Stimulated activated CD4-positive, alpha-beta T cell treated with anti-CD3 and anti-CD28 coated beads, TNF-alpha, amount 100 ng/mL, for 1 hour (primary cell): ENCODE measurements around the gene DNAJC7.

Experiments
- DNase-seq, 3 donors: peaks; one replicate each; pipeline ENCODE4 v3.0.0-alpha.2; 2020; ENCODE audit warnings: low read depth in 3 of 3, low spot score in 1 of 3

DNAJC7 gene

DNA sequence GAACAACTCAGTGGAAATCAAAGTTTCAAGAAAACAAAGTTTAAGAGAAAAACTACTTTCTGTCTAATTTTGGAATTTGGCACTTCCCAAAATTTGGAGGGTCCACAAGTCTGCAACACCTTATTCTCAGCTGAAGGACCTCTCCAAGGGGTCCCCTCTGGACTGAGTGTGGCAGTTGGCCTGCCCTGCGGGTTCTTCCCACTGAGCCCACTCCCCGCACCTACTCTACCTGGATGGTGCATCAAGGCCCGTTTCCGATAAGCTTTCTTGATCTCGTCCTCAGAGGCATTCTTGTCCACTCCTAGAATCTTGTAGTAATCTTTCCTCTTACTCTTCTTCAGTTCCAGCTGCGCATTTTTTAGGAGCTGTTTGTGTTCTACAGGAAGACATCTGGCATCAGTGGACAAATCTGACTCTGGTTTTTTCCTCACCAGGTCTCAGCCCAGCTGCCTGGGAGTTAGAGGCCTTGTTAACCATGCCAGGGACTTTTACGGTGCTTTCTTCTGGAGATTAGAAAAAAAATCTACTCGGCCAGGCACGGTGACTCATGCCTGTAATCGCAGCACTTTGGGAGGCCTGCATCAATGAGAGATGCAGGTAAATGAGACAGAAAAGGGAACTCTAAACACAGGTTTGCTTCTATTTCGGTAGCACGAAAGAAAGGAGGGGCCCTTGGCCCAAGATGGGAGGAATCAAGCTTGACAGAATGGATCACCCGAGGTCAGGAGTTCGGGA, 35.0 kb downstream of the DNAJC7 start:
- DNase-seq = no peak

DNA sequence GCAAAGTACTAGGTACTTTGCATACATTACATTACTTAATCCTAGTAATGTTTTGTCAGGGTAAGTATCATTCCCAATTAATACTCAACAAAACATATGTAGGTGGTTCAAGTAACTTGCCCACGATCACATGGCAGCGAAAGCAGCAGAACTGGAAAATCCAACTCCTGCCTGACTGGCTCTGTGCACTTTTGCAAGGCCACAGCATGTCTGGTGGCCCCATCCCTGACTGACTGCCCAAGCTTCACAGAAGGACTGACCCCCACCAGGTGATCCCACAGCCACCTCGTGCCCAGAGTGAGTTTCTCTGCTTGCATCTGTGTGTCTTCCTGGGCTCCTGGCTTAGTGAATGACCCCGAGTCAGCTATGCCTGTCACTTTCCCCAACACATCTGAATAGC, 39.2 kb downstream of the DNAJC7 start:
- no peak for DNase-seq

DNA sequence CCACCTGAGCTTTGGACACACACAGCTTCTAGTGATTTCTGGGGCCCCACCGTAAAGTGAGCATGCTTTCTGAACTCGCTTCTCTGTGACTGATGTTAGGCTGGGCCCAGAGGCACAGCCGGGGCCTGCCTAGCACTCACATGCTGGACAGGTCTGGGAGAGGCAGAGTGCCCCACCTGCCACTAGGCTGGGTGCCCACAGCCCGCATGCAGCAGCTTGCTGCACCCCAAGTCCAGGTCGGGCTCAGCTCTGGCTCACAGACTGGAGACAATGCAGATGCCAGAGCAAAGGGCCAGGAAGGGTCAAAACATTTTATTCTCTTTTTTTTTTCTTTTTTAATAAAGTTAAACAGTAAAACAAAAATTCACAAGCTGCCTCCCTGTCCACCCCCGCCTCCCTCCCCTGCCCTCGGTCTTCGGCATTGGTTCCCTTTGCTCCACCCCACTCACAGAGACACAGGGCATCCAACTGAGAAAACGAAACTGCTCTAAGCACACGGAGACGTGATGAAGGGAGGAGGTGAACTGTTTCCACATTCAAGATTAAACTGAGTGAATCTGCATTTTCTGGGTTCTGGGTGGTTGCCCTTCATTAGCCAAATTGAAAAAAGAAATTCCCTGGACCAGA, 41.0 kb downstream of the DNAJC7 start:
- DNase-seq = no peak

DNA sequence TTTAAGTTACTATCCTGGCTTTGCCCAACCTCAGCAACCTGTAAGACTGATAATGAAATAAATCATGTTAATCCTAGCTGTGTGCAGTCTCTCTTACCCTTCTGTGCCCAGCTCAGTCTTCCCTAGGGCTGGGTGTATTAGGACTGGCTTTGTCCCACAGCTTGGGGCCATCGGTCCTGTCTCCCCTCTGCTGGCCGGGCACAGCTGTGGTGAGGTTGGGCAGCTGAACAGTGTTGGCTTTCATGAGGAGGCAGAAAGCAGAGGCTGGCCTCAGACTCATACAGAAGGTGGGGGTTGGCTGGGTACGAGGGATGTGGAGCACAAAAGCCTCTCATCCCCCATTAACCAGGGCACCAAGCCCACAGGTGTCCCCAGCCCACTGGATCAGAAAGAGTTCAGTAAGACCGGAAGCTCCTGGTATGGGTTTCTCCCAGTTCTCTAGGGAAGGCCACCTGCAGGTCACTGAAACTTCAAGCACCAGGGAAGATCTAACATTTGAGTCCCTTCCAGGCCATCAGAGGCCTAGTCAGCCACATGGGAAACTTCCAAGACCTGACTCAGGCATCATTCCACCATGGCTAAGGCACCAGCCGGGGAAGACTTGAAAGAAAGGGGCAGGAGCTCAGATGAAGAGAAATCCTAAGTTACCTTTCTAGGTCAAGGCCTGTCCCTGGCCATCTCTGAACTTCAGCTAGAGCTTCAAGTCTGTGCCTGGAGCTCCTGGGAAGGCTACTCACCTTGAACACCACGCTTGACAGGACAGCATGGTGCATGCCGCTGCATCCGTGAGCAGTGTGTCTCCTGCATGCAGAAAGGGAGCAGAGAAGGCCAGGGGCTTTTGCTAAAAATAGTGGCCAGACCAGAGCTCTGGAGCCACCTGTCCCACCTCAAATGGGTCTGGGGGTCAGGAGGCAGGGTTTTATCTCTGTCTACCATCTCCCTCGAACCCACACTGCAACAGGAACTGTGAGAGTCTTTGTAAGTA, 41.8 kb downstream of the DNAJC7 start:
- no peak for DNase-seq

DNA sequence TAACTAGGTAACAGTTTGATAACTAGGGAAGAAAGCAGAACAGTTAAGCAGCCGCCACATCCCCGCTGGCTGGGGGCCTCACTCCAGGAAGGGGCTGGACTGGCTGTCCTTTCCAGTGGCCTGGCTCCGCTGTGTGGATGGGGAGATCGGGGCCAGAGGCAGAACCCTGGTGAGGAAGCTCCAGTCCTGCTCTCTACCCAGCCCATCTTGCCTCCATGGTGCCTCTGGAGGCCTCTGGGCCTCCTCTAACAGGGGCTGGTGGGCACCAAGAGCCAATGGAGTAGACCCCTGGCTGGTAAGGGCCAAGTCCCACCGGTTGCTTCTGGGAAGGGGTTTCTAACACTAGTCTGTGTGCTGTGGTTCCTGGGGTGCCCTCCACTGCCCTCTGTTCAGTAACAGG, 42.6 kb downstream of the DNAJC7 start:
- no peak for DNase-seq

DNA sequence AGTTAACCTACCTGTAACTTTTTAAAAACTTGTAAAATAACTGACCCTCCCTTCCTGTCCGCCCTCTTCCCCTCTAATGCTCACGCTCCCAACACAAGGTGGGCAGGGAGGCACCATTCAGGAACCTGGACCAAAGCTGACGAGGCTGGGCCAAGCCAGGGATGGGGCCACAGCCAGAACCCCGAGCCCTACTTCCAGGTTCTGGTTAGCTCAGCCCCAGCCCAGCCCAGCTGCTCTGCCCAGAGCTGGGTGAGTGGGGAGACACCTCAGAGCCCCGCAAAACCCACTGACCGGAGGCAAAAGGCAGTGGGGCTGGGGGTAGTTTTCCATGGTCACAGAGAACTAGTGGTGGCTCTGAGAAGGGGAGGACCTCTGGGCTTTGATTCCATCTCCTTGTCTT, 43.2 kb downstream of the DNAJC7 start:
- no peak for DNase-seq

DNA sequence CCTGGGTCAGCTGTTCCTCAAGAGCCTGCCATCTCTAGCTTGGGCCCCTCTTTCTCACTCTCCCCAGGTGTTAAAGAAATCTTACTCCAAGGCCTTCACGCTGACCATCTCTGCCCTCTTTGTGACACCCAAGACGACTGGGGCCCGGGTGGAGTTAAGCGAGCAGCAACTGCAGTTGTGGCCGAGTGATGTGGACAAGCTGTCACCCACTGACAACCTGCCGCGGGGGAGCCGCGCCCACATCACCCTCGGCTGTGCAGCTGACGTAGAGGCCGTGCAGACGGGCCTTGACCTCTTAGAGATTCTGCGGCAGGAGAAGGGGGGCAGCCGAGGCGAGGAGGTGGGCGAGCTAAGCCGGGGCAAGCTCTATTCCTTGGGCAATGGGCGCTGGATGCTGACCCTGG, 43.8 kb downstream of the DNAJC7 start:
- no peak for DNase-seq

DNA sequence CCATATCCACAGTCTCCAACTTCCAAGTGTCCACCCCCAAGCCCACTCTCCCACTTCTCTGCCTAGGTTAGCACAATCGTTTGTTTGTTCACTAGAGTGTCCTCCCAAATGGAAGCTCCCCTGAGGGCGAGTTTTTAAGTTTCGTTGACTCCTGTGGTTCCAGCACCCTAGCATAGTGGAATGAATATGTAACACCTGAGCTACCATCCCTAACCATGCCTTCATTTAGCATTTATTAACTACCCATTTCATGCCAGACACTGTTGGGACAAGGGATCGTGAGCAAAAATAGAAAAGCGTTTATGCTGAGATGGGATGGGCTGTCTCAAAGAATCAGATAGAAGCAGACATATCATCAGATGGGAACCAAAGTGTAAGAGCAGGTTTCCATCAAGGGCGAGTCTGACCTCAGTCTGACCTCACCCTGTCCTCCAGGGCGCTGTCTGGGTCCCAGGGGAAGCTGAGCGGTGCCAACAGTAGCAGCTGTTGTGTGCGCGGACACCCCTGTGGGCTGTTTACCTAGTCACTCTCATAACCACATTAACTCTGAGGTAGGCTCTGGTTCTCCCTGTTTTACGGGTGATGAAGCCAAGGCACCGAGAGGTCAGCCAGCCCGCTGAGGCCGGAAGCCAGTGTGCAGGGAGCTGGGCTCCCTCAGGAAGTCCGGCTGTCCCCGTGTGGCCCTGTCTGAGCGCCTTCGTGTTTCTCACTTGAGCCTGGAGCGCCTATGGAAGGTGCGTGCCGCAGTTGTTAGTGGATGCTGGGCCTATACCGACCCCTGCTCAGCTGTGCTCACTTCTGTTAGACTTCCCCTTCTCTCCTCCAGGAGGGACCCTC, 44.5 kb downstream of the DNAJC7 start:
- DNase-seq = no peak

DNA sequence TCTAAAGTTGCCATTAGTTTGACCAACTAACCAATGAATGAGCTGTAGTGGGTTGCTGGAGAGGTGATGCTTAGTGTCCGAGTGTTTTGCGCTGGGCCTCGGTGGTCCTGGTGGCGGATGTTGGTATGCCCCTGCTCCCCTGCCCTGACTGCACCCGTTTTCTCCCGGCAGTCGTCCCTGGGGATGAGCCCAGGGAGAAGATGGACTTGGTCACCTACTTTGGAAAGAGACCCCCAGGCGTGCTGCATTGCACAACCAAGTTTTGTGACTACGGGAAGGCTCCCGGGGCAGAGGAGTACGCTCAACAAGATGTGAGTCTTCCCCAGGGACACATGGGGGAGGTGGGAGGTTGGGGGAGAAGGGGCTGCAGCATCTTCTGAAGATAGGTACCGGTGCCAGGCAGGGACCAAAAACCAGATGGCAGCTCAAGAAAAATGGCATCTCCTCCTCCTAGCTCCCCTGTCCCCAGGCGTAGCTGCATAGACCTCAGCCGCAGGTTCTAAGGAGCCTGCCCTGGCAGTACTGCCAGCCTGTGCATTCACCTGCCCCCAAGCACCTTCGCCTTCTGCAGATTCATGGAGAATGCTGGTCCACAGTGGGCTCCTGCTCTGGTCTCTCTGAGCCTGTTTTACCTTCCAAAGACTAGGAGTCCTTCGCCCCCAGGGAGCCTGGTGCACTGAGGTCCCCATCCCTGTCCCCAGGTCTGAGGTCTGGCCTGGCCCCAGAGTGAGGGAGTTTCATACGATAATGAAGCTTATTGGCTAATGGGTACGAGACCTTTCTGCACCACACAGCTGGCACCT, 45.3 kb downstream of the DNAJC7 start:
- DNase-seq = no peak

DNA sequence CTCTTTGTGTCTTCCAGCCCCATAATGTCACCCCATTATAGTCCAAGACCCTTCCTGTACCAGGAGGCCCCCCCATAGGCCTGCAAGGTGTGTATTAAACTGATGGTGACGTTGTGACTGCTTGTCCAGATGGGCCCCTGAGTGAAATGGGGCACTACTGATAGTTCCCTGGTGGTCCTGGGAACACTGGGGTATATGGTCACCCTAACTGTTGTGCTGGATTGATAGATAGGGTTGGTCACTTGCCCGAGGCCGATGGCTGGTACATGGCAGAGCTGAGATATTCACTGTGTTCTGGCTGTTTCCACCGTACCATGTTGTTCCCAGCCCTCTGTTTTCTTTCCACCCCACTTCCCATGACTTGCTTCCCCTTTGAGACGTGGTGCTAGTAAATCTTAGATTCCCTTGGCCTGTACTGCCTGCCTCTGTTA, 46.3 kb downstream of the DNAJC7 start:
- DNase-seq = no peak

DNA sequence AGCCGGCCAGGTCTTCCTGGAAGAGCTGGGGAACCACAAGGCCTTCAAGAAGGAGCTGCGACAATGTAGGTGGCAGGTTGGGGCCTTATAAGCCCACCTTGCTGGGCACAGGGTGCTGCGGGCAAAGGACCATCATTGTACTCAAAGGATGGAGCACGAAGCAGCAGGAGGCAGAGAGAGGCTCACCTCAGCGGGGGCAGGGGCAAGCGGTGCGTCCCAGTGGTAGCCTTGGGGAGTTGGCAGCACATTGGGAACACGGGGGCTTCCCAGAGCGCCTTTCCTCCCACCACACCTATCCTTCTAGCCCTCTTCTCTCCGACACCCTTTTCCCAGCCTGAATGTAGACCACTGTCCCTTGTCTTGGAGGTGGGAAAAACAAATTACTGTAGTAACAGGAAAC, 48.6 kb downstream of the DNAJC7 start:
- DNase-seq = no peak

DNA sequence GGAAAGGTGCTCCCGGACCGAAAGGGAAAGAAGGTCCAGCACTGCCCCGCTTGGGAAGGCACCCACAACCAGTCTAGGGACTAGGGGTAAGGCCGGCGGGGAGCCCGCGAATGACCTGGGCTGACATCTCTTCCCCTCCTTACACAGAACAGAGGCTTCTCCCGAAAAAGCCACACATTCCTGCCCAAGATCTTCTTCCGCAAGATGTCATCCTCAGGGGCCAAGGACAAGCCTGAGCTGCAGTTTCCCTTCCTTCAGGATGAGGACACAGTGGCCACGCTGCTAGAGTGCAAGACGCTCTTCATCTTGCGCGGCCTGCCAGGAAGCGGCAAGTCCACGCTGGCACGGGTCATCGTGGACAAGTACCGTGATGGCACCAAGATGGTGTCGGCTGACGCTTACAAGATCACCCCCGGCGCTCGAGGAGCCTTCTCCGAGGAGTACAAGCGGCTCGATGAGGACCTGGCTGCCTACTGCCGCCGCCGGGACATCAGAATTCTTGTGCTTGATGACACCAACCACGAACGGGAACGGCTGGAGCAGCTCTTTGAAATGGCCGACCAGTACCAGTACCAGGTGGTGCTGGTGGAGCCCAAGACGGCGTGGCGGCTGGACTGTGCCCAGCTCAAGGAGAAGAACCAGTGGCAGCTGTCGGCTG, 49.2 kb downstream of the DNAJC7 start:
- DNase-seq = no peak

DNA sequence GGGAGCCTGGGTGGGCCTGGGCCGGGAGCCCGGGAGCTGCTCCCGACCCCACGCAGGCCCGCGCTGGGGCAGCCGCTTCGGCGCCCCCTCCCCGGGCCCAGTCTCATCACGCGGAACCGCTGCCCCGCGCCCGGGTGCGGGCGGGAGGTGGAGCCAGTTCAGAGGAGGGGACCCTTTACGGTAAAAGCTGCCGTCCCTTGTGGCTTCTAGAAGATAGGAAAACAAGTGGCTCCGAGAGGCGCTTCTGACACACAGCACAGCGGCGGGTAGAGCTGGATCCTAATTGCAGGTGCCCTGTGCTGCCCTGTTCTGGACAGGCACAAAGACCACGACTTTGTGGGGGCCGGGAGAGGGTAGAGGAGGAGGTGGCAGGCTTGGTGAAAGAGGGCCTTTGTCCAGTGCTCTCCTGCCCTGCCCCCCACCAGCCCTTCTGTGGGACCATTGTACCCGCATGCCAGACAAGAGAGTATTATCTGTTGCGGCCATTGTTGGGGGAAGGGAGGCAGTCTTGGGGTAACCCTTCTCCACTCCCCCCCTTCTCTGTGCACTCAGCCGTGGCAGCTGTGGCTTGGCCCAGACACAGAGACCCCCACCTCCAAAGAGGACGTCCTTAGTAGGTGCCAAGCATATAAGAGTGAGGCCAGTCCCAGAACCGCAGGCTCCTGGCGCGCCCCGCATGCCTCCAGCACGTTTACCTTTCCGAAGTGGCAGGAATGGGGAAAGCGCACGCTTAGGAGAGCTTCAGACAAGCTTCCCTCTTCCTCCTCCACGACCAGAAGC, 49.9 kb downstream of the DNAJC7 start:
- no peak for DNase-seq

DNA sequence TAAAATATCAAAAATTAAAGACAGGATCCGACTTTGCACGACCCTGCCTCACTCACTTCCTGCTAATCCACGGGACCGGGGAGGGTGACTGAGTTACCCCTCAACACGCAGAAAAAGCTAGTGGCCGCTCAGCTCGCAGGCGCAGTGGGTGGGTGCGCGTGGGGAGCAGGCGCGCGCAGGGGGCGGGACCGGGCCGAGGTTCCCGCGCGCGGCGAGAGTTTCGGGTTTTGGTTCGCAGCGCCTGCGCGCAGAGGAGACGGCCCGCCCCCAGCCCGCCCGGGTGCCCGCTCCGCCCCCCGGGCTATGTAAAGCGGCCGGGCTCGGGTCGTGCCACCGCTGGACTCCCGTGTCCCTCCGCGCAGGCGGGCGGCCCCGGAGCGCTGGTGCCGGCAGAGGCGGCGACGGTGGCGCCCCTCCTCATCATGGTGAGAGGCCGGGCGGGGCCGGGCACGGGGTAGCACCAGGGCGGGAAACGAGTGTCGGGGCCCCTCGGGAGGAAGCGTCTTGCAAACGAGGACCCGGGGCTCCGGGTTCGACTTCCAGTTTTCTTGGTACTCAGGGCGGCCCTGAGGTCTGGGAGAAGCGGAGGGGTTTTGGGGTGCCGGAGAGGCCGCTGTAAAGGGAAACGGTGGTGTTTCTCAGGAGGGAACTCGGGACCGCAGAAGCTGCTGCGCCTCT, 50.6 kb downstream of the DNAJC7 start, which contains the start of gene CNP:
CNP (plus strand) TSS at position 333 of the 678 bp plus-strand sequence; CDS start at position 423, 90 bp downstream.
- peak; percentile 72 to 88 (median 81) for DNase-seq

DNA sequence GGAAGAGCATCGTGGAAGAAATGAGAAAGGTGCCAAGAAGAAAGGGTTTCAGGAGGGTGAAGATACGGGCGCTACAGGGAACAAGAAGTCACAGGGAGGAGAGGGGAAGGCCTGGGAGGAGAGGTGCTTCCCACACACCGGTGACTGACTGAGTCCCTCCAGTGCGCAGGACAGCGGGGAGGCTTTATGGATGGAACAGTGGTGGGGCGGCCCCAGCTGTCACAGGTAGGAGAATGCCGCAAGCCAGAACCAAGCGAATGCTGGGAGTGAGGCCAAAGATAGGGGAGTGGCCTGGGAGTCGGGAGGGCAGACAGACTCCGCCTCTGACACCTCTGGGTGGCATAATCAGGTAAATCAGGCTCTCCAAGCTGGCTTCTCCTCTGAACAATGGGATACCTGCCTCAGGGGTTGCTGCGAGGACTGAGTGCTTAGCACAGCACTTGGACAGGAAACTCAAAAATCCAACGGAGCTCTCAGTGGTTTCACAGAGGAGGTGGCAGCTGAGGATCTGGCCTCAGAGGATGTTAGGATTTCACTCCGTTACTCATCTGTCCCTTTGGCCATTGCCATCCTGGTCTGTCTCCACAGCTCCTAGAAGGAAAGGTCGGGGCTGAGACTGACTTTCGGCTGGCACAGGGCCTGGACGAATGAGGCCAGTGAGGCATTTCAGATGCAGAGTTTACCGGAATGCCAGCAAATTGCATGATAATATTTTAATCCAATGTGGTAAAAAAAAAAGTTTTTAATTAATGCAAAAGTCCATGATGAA, 51.4 kb downstream of the DNAJC7 start:
- peak in 2 of 3 donors; percentile 15 to 32 for DNase-seq

DNA sequence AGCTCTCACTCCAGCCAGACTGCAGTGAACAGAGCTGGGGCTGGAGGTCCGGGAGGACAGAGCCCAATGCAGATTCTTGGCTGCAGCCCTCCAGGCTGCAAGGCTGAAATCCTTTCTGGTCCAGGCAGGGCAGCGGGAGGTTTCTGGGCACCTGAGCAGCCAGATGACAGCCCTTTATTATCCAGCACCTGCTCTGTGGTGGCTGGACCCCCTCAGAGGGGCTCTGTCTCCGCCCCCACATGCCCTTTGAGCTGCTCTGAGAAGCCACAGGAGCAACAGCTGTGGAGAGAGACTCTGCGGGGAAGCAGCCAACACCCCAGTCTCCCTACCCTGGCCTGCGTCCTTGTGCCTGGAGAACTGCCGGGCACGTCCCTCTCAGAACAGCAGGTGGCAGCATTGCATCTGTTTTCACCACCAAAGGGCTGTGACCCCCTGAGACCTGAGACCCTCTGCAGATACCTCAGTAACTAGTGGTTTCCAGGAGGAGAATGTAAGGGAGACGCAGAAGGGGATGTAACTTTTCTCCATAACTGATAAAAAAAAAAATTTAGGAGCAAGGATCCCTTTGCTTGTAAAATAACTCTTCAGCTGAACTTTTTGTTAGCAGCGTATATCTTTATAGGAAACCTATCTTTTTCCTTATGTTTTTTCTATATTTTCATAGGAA, 54.3 kb downstream of the DNAJC7 start:
- DNase-seq = peak; percentile 19 to 57 (median 39)

DNA sequence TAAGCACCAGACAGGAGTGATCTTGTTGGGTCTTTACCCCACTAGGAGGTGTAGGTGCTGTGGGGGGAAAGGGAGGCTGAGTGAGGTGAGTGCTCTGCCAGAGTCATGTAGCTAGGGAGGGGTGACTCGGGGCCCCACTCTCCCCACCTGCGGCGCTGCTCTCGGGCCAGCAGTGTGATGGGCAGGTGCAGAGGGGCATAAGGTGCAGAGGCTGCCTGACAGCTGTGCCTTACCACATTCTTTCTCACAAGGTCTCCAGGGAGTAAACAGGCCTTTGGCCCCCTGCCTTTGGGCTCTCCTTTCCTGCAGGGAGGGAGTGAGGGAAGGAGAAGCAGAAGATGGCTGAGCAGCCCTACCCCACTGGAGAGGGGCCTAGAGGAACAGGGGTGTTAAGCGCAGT, 55.1 kb downstream of the DNAJC7 start:
- DNase-seq = no peak
